A549 treated with ZK216348 at 1 μM for 4 hours (cell line): Measurements from ENCODE around the gene NTRK3. TPM values are rescaled to one million over a fixed set of nuclear protein-coding genes. Genes with fewer than 3 reads are reported as not detected.

Experiments used
- total RNA-seq: library from RNA; stranded (reverse); fragments of 200-300 nt; extraction: Qiagen RNA extraction; gene quantifications from 5 replicates; pipeline ENCODE4 v1.2.3, GENCODE V29; 2022; ENCODE audit warnings: low read depth

NTRK3 gene
- total RNA-seq, result 14.9 to 27.5 TPM (median 23.0 TPM) in 5 replicates

GRCh38 chr15:88256279-88257230, at the start of gene NTRK3:
Gene NTRK3 (minus strand): TSS chr15:88256739. CDS start chr15:88256153, 586 bp downstream.

Other genes starting within 250 kb of the NTRK3 start
- gene MRPL46, start 210.6 kb upstream of the NTRK3 start, total RNA-seq, result 51.1 to 65.5 TPM (median 57.6 TPM) in 5 replicates
- gene MRPS11, start 211.0 kb upstream of the NTRK3 start, total RNA-seq, result 104 to 122 TPM (median 114 TPM) in 5 replicates